Stimulated activated naive CD8-positive, alpha-beta T cell treated with anti-CD3 and anti-CD28 coated beads, Interleukin-15, amount 100 ng/mL, for 72 hours (primary cell): Measurements from ENCODE around the gene FBXW10B.
"Not testable (repeated sequence)": the region's sequence is repeated elsewhere in the genome, so short reads cannot be mapped to it uniquely, and the experiment has no call there.

Experiments
- ATAC-seq: fragments of 150-1000 bp; cut with Tn5 transposase; 2 replicates; pipeline ENCODE4 v1.10.0; 2021; ENCODE audit warnings: mild to moderate bottlenecking, moderate library complexity
- DNase-seq, 2 donors: peaks; one replicate each; pipeline ENCODE4 v3.0.0; 2021 to 2022
- H3K27ac Mint-ChIP-seq, 2 donors: one replicate each; pipeline ENCODE4 v1.8.0; 2022; ENCODE audit warnings: mild to moderate bottlenecking in 2 of 2, mixed read lengths in 2 of 2, moderate library complexity in 2 of 2
- H3K27me3 Mint-ChIP-seq: one replicate; pipeline ENCODE4 v1.8.0; 2022; ENCODE audit warnings: mixed read lengths
- H3K4me1 Mint-ChIP-seq: one replicate; pipeline ENCODE4 v1.8.0; 2022; ENCODE audit warnings: mild to moderate bottlenecking, mixed read lengths
- H3K4me3 Mint-ChIP-seq, 2 donors: one replicate each; pipeline ENCODE4 v1.8.0; 2022; ENCODE audit warnings: mild to moderate bottlenecking in 2 of 2, mixed read lengths in 2 of 2, moderate library complexity in 1 of 2
- H3K9me3 Mint-ChIP-seq, 2 donors: one replicate each; pipeline ENCODE4 v1.8.0; 2022; ENCODE audit warnings: mixed read lengths in 2 of 2

FBXW10B gene

DNA sequence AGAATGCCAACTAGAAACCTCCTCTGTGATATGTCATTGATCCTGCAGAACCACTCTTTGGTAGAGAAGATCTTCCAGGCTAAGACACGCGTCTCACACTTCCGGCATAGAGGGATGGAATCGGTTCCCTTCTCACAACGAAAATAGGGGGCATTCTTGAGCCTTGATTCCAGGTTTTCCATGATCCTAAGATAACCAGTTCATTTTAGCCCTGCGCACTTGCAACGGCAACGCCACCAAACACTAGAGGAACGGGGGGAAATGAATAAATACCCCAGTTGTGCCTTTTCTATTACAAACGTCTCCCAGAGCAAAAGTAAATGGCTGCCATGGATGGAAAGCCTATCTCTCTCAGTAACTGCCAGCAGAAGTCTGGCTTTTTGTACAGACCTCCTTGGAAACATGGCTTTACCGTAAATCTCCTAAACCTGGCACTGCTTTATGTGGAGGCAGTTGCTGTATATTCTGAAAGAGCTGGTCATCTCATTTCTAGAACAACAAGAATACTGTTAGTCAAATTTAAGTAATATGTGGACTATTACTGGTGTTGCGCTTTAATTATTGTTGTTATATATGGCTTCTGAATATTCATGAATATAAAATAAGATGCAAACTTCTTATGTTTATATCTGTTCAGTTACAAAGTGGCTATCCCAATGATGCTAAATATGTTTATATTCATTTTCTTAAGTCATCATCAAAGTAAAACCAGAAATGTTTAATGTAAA lies at the start of gene FBXW10B:
FBXW10B (minus strand) TSS at position 374 of the 728 bp plus-strand sequence; CDS start at position 182, 192 bp downstream.
- H3K27ac Mint-ChIP-seq: peak within 1 kb of the TSS in 1 of 2 donors; percentile 10
- DNase-seq, H3K27me3 Mint-ChIP-seq, H3K9me3 Mint-ChIP-seq, H3K4me1 Mint-ChIP-seq, H3K4me3 Mint-ChIP-seq, ATAC-seq: not testable (repeated sequence)

DNA sequence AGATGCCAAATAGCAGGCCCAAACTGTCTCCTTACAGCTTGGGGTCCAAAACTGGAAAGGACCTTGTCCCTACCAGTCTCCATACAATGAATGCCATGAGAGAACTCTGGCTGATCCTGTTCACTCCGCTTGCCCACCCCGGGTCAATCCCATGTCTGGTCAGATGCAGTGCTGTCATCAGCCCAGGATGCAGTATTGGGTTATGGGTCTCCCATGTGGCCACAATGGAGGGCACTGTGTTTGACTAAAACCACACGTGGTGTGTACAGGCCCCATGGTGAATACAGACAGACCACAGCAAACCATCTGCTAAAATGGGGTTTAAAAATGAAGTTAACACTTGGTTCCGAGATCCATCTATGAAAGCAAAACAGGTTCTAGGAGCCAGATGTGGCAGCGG lies 44.2 kb upstream of the FBXW10B start:
- ATAC-seq (no peak), DNase-seq (no peak)
- H3K9me3 Mint-ChIP-seq: no peaks in the 10 kb centered on the region
- H3K4me1 Mint-ChIP-seq: no peaks in the 10 kb centered on the region
- no peaks in the 10 kb centered on the region for H3K27me3 Mint-ChIP-seq
- H3K4me3 Mint-ChIP-seq: no peak overlapping the region
- no peak overlapping the region for H3K27ac Mint-ChIP-seq

- DNase-seq: no peak
- Mint-ChIP-seq H3K27me3 (no peaks in the 10 kb centered on the region), H3K9me3 (no peaks in the 10 kb centered on the region), H3K4me3 (no peak overlapping the region), H3K27ac (no peak overlapping the region), H3K4me1 (no peaks in the 10 kb centered on the region)
- no peak for ATAC-seq
Measured at GRCh38 chr17:15663176-15663575, 43.7 kb upstream of the FBXW10B start.

GRCh38 chr17:15662681-15663080 lies 43.2 kb upstream of the FBXW10B start:
- H3K27me3 Mint-ChIP-seq: no peaks in the 10 kb centered on the region
- H3K4me1 Mint-ChIP-seq: no peaks in the 10 kb centered on the region
- no peak overlapping the region for H3K4me3 Mint-ChIP-seq
- DNase-seq (no peak), ATAC-seq (no peak)
- H3K27ac Mint-ChIP-seq: no peak overlapping the region
- no peaks in the 10 kb centered on the region for H3K9me3 Mint-ChIP-seq

DNA sequence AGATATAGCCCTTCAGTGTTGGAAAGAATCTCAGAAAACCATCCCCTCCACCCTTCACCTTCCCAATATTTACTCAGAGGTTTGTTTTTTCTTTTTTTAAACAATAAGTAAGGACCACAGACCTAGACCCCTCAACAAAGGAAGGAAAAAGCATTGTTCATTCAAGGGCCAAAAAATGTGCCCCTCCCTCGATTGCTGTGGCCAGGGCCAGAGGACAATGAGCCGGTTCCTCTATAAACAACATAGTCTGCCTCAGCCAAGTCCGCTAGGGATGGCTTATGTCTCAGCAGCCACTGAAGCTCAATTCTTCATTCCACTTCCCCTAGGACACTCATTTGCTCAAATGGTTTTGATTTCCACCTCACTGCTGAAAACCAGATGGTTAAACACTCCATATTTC lies 40.6 kb upstream of the FBXW10B start:
- Mint-ChIP-seq H3K4me3 (no peak overlapping the region), H3K4me1 (no peaks in the 10 kb centered on the region), H3K9me3 (no peaks in the 10 kb centered on the region), H3K27me3 (no peaks in the 10 kb centered on the region), H3K27ac (no peak overlapping the region)
- DNase-seq: no peak
- no peak for ATAC-seq

DNA sequence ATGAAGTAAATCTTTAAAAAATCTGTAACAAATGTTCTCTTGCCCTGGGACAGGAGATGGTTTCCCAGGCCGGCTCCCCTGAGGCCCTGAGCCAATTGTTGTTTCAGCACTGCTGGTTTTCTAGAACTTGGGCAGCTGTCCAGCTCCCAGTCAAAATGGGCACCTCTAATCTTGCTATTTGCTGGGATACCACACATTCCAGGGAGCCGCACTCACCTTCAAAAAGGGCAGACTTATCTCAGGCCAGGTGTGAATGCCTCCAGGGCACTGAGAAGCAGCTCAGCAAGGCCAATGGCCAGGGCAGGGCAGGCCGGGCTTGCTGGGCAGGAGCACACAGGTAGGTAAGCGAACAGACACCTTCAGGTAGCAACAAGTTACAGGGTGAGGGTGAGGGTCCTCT lies 40.2 kb upstream of the FBXW10B start:
- Mint-ChIP-seq H3K4me1 (no peaks in the 10 kb centered on the region), H3K9me3 (no peaks in the 10 kb centered on the region), H3K27me3 (no peaks in the 10 kb centered on the region), H3K4me3 (no peak overlapping the region), H3K27ac (no peak overlapping the region)
- DNase-seq (no peak), ATAC-seq (no peak)

GRCh38 chr17:15659236-15659635 lies 39.7 kb upstream of the FBXW10B start:
- Mint-ChIP-seq H3K4me1 (no peaks in the 10 kb centered on the region), H3K27ac (no peak overlapping the region), H3K27me3 (no peaks in the 10 kb centered on the region), H3K4me3 (no peak overlapping the region), H3K9me3 (no peaks in the 10 kb centered on the region)
- DNase-seq: no peak
- ATAC-seq: no peak

DNA sequence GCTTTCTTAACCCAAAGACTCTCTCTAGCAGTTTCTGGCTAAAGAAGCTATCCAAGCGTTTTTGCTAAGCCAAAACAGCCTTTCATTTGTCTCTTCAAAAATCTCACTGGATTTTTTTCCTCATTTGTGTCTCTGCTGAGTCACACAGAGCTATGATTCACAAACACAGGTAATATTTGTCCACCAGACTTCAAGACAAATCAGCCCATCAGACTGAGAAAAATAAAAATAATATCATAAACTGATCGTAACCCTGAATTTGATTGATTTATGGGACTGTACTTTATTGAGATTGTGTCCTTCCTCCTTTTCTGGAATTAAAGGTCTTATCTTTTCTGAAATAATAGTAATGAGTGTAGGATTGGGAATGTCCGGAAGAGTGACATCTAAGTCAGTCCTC lies 38.8 kb upstream of the FBXW10B start:
- DNase-seq (no peak), ATAC-seq (no peak)
- no peaks in the 10 kb centered on the region for H3K9me3 Mint-ChIP-seq

GRCh38 chr17:15657868-15658267 lies 38.4 kb upstream of the FBXW10B start:
- Mint-ChIP-seq H3K4me3 (no peak overlapping the region), H3K4me1 (peaks cover 3% of the 10 kb centered on the region), H3K27ac (no peak overlapping the region), H3K9me3 (no peaks in the 10 kb centered on the region), H3K27me3 (no peaks in the 10 kb centered on the region)
- ATAC-seq (no peak), DNase-seq (no peak)

More for the DNA sequence above, 38.8 kb upstream of the FBXW10B start:
- no peak overlapping the region for H3K4me3 Mint-ChIP-seq
- no peaks in the 10 kb centered on the region for H3K27me3 Mint-ChIP-seq
- no peak overlapping the region for H3K27ac Mint-ChIP-seq
- no peaks in the 10 kb centered on the region for H3K4me1 Mint-ChIP-seq

DNA sequence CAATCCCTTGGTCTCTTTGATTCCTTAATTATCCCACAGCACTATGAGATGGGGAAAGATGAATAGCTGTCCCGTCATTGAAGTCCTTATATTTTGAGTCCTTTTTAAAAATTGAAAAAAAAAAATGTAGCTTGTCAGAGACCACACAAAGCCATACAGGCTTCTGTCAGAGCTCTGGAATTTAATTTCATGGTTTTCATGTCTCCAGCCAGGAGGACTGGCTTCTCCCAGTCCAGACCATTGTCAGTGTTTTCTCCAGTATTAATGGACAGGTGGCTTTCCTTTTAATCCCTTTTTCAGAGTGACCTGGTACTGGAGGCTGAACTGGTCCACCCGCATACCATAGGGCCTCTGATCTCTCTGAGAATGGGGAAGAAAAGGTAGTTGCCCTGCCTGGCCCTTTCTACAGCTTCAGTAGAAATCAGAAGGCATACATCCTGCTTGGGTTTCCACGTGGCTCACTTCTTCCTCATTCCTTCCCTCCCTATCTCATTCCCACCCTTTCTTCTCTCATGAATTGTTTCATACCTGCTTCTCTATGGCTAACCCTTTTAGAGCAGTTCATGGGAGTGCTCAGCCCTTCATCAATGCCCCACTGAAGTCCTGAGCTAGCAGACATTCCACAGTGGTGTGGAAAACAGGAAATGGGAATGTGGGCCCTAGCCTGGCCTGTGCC lies 35.5 kb upstream of the FBXW10B start:
- no peaks in the 10 kb centered on the region for H3K27me3 Mint-ChIP-seq
- no peak overlapping the region for H3K27ac Mint-ChIP-seq
- no peak overlapping the region for H3K4me3 Mint-ChIP-seq
- no peak for DNase-seq
- no peak for ATAC-seq
- H3K9me3 Mint-ChIP-seq: no peaks in the 10 kb centered on the region
- peaks cover 23% of the 10 kb centered on the region for H3K4me1 Mint-ChIP-seq

- H3K27ac Mint-ChIP-seq, H3K4me3 Mint-ChIP-seq, H3K27me3 Mint-ChIP-seq, DNase-seq, H3K9me3 Mint-ChIP-seq, ATAC-seq: not testable (repeated sequence)
- H3K4me1 Mint-ChIP-seq: peaks cover 23% of the 10 kb centered on the region
Measured at GRCh38 chr17:15654401-15654800, 34.9 kb upstream of the FBXW10B start.

GRCh38 chr17:15652960-15653359 lies 33.5 kb upstream of the FBXW10B start:
- ATAC-seq (no peak), DNase-seq (no peak)
- Mint-ChIP-seq H3K27me3 (no peaks in the 10 kb centered on the region), H3K27ac (no peak overlapping the region), H3K4me3 (no peak overlapping the region), H3K9me3 (no peaks in the 10 kb centered on the region), H3K4me1 (peaks cover 23% of the 10 kb centered on the region)

DNA sequence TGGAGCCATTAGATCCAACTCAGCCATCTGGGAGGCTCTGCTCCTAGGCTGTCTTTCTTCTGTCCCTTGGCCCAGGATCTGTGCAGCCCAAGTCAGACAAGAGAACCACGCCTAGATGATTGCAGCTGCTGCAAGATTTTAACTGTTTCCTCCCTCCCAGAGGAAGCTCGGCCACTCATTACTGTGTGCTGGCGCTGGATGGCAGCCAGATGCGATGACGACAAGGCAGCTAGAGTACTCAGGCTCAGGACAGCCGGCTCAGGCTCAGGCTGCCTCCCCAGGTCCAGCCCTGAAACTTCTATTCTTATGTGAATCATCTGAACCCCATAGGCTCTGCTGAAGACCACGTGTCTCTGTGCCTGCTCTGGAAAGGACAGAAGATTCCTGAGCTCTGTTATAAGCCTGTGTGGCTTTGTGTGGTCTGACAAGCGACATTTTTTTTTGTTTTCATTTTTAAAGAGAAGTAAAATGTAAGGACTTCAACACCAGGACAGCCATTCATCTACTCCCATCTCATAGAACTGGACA lies 32.1 kb upstream of the FBXW10B start:
- Mint-ChIP-seq H3K27me3 (no peaks in the 10 kb centered on the region), H3K9me3 (no peaks in the 10 kb centered on the region), H3K4me1 (peaks cover 23% of the 10 kb centered on the region), H3K27ac (peak overlapping the region in 1 of 2 donors; percentile 37), H3K4me3 (no peak overlapping the region)
- DNase-seq: peak; percentile 2 to 21
- peak; percentile 85 for ATAC-seq

DNA sequence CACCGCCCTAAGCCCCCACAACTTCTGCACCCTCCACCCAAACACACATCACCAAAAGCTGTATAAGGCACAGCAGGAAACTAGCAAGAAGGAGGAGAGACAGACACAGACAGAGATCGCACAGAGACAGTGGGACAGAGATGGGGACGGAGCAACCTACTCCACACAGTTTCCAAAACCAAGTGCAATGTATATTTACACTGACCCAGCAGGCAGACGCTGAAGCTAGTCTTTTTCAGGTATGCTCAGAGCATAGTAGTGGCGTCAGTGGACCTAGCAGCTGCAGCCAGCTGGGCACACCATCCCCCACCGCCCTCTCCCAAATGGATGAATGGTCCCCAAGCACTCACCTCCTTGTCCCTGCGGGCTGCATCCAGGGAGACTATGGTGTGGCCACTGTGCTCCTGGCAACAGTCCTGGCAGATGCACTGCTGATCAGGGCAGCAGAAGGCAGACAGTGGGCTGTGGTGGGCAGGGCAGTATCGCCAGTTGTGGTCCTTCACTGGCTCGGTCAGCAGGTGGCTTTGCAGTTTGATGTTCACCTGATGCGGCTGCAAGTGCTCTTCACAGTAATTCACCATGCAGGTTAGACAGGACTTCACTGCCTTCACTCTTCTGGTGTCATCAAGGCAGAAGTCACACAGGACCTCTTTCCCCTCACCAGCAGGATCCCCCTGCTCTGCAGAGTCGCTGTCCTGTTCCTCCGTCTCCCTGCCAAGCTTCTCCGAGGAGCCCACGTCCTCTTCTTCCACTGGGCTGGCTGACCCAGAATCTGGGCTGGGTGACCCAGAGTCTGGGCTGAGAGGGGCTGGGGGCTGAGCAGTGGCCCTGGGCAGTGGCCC lies 31.5 kb upstream of the FBXW10B start:
- H3K9me3 Mint-ChIP-seq: no peaks in the 10 kb centered on the region
- no peak overlapping the region for H3K4me3 Mint-ChIP-seq
- no peaks in the 10 kb centered on the region for H3K27me3 Mint-ChIP-seq
- peak overlapping the region; percentile 85 to 91 for H3K27ac Mint-ChIP-seq
- ATAC-seq (peak; percentile 18), DNase-seq (no peak)
- H3K4me1 Mint-ChIP-seq: peaks cover 25% of the 10 kb centered on the region

DNA sequence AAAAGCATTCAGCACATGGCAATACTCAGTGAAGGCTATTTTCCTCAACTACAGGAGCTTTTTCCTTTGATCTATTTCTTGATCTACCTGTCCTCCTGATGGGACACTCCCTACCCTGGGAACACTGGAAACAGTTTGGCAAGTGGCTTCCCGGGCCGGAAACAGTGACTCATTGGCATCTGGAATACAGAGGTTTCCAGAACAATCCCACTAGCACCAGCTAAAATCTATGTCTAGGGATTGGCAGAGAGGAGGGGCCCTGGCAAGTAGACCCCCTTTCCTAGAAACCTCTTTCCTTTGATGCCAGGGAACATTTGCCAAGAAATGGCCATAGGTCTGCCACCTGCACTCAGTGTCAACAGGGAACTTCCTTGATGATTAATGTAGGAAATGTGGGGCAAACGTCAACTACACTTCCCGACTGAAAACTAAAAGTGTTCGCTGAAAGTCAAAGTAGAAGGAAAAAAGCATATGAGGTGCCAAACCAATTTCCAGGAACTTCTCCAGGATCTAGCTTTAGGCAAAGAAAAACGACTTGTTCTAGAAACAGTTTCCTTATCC lies 30.4 kb upstream of the FBXW10B start:
- Mint-ChIP-seq H3K4me3 (no peak overlapping the region), H3K9me3 (no peaks in the 10 kb centered on the region), H3K27me3 (no peaks in the 10 kb centered on the region), H3K4me1 (peaks cover 34% of the 10 kb centered on the region), H3K27ac (no peak overlapping the region)
- DNase-seq (no peak), ATAC-seq (no peak)
